Sigmoid colon (tissue), 4 donors: ENCODE results near the gene S1PR4.

Source experiments
- CTCF ChIP-seq, 4 experiments: fragments of 450-650 bp in 3 of 4; fragments of 200-600 bp in 1 of 4; IDR thresholded peaks; one replicate each; pipeline ENCODE4 v1.5.1; 2016 to 2019; ENCODE audit warnings: antibody characterized with exemption in 4 of 4, mild to moderate bottlenecking in 3 of 4, moderate library complexity in 2 of 4
- EP300 ChIP-seq, 4 donors: sonication (generic); formaldehyde crosslinking; IDR thresholded peaks; one replicate each; pipeline ENCODE4 v1.6.1; 2017; ENCODE audit warnings: antibody characterized with exemption in 4 of 4

DNA sequence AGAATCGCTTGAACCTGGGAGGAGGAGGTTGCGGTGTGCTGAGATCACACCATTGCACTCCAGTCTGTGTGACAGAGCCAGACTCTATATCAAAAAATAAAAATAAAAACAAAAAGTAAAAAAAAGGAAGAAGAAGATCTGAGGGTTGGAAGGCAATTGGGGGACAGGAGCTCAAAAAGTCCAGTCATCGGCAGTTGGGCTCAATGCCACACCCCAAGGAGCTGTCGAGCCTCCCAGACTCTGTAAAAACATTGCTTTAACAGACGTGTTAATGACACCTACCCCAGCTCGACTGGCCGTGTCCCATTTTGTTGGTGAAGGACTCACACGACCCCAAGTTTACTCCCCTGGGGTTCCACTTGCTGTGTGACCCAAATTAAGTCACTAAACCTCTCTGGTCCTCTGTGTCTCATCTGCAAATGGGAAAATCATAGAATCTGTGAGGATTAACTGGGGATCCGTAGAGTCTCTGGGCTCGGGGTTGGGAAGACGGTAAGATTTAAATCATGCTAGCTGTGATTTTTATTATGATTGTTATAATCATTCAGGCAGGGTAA lies 35.7 kb upstream of the S1PR4 start:
- no peak for TF ChIP-seq EP300 (IDR thresholded peaks at IDR 0.05)
- no peak for TF ChIP-seq CTCF (IDR thresholded peaks at IDR 0.05)
